Measurements from ENCODE around the gene PI16.
A peak's percentile ranks its signal among the peaks of the same experiment; 100 is the strongest.
"Not testable (repeated sequence)": the region's sequence is repeated elsewhere in the genome, so short reads cannot be mapped to it uniquely, and the experiment has no call there.

The PI16 gene

DNA sequence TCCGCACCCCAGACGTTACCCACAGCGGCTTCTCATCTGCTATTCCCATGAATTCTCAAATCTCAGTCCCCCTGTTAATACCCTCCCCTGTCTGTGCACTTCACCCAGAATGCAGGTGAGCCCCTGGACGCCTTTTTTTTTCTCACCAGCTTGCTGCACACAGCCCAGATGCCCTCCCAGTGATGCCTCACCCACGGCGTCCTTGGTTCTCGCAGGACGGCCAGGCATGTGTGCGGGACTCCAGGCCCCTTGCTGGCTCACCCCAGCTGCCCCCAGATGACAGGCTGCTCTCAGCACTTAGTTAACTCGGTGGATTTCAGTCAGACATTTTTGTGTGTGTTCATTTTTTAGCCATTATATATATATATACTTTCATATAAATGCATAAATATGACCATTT is 25.4 kb upstream of the PI16 start:
- DNase-seq = peak; percentile 30

DNA sequence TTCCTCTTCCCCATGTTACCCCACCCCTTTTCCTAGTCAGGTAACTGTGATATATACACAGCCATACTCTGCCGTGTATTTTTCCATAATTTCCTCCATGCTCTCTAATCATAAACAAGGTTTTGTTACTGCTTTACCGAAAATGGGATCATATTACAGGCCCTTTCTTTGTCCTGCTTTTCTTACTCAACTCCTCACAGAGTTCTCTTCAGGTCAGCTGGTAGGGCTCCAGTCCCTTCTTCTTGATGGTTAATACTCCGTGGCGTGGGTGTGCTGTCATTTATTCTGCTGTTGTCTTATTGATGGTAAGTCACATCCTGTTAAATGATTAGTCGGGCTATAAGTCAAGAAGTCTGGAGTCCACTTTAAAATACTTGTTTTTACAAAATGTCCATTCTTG is 24.9 kb upstream of the PI16 start:
- peak; percentile 6 for DNase-seq

DNA sequence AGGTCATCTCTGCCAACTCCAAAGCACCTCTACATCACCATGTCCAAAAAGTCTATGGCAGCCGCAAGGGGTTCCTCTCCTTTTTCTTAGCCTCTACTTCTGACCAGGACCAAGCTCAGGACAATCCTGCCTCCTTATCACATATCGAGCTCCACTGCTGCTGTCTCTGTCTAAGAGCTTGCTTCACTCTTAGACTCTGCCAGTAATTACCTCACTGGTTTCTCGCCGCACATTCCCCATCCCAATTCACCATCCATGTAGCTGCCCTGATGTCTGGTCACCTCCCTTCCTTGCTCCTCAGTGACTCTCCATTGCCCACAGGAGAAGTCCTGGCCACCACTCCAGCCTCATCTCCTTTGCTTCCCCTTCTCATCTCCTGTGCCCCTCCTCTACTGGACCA is 24.1 kb upstream of the PI16 start:
- peak; percentile 43 for DNase-seq

DNA sequence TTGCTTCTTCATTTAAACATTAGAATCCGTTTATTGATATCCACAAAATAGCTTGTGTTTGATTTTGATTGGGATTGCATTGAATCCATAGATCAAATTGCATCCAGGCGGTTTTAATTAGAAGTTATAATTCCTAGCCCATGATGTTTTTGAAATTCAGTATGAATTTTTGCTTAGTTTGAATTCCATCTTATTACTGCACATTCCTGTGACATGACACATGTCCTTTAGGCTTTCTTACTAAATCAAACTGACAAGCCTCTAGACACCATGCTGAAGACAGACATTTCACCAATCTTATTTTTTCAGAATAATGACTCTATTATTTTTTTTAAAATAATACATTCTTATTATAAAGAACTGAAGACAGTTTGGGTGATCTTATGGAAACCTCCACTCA is 21.4 kb upstream of the PI16 start:
- DNase-seq = no peak

DNA sequence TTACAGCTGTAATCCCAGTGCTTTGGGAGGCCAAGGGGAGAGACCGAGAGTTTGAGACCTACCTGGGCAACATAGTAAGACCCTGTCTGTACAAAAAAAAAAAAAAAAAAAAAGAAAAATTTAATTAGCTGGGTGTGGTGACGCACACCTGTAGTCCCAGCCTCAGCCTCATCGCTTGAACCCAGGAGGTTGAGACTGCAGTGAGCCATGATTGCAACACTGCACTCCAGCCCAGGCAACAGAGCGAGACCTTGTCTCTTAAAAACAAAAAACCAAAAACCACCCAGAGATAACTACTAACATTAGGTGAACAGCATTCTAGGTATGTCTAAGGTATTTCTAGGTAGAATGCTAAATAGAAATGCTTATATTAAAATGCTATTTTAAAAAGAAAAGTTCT is 21.0 kb upstream of the PI16 start:
- no peak for DNase-seq

DNA sequence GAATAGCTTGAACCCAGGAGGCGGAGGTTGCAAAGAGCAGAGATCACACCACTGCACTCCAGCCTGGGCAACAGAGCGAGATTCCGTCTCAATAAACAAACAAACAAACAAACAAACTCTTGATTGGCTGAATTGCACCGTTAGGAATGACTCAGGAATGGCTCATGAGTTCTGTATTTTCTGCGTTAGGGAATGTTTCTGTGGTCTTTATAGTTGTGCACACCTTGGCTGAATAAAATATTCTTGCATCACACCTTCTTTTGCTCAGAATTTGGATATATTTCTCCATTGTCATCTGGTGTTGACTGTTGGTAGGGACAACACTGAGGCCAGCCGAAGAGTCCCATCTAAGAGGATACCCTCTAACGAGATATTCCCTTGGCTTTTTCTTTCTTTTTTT is 19.6 kb upstream of the PI16 start:
- DNase-seq = no peak

DNA sequence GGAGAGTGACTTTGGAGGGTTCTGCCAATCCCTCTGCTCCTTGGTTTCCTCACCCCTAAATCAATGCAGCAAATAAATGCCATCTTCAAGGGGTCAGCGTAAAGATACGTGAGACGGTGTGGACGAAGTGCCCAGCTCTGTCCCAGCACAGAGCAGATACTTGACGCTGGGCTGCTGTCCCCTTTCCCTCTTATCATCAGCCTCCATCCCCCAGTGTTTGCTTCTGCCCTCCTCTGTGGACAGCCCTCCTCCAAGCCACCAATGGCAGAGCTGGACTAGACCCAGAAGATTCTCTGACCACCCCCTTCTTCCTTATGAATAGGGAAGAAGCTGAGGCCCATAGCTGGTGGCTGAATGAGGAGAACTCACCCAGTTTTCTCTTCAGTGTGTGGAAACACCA is 17.7 kb upstream of the PI16 start:
- DNase-seq = no peak

DNA sequence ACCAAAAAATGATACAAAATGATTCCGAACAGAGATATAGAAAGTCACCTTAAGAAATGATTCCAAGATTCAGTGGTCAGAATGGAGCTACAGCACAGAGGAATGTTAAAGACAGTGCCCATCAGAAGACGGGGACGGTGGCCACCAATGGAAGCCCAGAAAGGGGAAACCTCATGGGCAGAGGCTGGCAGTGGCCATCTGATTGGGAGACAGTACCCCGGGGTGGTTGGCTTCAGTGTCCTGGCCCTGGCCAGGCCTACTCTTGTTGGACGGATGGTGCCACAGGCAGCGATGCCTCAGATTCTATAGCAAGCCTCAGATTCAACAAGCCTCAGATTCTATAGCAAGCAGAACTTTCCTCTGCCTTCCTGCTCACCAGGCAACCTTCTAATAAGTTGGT is 16.6 kb upstream of the PI16 start:
- no peak for DNase-seq

DNA sequence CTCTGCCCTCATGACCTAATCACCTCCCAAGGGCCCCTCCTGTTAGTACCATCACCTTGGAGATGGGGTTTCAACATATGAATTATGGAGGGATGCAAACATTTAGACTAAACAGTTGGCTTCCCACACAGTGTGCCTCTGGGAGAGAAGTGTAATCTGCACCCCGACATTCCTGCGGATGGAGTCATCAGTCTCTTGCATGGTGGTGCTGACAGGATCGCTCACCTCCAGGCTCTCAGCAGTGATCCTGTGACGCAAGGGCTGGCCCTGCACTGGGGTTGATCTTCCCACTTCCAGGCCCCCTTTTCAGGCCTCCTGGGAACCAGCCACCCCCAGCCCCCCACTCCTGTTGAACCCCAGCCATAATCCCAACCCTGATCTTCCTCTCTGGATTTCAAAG is 16.0 kb upstream of the PI16 start:
- DNase-seq = no peak

DNA sequence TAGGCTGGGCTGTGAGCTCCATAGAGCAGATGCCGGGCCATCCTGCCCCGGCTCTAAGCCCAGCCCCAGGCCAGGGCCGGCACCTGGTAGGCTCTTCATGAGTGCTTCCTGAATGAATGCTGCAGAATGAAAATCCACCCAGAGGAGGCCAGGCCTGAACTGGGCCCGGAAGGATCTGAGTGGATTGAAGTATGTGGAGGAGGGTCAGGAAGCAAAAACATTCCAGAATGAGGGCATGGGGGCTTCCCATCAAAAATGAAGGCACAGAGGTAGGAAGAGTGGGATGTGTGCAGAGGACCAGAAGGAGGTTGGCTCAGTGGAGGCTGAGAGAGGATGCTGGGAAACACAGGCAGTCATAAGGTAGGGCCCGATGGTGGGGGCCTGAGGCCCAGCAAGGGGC is 15.5 kb upstream of the PI16 start:
- not testable (repeated sequence) for DNase-seq

DNA sequence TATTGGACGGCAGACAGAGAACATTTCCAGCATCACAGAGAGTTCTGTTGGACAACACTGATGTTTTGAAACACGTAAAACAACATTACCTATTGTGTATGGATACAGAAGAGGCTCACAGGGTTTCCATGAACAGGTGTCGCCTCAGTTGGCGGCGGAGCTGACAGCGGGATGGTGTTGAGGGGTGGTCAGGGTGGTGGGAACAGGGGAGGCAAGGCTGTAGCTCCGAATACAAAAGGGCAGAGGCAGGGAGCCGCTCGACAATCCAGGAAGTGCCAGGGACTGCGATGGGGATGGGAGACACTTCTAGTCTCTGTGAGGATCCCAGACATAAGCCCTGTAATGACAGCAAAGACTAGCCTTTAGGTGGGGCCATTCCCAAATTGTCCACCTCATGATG is 14.5 kb upstream of the PI16 start:
- no peak for DNase-seq

DNA sequence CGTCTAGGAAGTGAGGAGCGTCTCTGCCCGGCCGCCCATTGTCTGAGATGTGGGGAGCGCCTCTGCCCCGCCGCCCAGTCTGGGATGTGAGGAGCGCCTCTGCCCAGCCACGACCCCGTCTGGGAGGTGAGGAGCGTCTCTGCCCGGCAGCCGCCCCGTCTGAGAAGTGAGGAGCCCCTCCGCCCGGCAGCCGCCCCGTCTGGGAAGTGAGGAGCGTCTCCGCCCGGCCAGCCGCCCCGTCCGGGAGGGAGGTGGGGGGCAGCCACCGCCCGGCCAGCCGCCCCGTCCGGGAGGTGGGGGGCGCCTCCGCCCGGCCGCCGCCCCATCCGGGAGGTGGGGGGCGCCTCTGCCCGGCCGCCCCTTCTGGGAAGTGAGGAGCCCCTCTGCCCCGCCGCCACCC is 13.0 kb upstream of the PI16 start:
- not testable (repeated sequence) for DNase-seq

DNA sequence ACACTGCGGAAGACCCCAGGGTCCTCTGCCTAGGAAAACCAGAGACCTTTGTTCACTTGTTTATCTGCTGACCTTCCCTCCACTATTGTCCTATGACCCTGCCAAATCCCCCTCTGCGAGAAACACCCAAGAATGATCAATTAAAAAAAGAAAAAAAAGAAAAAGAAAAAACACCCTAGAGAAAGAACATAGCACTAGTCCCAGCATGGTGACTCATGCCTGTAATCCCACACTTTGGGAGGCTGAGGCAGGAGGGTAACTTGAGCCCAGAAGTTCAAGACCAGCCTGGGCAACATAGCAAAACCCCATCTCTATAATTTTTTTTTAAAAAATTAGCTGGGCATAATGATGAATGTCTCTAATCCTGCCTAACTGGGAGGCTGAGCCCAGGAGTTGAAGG is 12.2 kb upstream of the PI16 start:
- DNase-seq = not testable (repeated sequence)

DNA sequence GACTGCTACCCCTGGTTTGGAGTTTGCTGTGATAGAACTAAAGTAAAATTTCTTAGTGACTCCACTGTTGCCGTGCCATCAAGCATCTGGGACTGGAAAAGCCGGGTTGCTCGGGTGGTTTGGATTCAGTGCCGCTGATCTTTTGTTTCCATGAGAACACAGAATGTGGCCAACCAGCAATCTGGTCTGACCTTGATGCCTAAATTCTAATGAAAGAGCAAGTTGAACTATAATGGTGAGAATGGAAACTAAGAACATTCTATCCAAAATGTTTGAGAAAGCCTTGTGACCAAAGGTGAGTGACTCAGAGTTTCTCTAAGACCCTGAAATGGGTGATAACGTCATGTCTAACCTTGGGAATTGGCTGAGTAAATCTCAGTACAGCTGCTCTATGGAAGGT is 9.9 kb upstream of the PI16 start:
- DNase-seq = no peak

DNA sequence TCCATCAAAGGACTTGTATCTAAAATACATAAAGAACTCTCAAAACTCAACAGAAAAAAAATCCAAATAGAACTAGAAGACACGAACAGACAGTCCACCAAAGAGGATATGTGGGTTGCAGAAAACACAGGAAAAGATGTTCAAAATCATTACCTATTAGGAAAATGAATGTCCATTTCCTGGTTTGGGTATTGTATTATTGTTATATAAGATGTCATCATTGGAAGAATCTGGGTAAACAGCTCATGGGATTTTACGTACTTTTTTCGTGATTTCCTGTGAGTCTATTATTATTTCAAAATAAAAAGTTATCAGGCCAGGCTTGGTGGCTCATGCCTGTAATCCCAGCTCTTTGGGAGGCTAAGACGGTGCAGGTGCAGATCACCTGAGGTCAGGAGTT is 9.2 kb upstream of the PI16 start:
- no peak for DNase-seq

DNA sequence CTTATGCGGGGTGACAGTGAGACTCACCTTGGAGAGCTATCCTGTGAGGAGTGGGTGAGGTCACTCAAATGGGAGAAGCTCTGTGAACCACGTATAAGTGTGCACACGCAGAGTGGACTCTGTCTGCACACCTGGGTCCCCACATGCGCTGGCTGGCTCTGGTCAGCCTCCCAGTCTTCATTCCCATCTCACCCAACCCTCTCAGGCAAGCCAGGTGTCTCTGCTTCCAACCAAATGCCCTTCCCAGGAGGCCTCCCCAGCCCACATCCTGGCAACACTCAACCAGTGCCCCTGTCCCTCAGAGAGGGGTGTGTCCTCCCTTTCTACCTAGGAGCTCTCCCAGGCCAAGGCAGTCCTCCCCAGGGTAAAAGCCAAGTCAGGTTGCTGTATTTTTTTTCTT is 8.0 kb upstream of the PI16 start:
- no peak for DNase-seq

DNA sequence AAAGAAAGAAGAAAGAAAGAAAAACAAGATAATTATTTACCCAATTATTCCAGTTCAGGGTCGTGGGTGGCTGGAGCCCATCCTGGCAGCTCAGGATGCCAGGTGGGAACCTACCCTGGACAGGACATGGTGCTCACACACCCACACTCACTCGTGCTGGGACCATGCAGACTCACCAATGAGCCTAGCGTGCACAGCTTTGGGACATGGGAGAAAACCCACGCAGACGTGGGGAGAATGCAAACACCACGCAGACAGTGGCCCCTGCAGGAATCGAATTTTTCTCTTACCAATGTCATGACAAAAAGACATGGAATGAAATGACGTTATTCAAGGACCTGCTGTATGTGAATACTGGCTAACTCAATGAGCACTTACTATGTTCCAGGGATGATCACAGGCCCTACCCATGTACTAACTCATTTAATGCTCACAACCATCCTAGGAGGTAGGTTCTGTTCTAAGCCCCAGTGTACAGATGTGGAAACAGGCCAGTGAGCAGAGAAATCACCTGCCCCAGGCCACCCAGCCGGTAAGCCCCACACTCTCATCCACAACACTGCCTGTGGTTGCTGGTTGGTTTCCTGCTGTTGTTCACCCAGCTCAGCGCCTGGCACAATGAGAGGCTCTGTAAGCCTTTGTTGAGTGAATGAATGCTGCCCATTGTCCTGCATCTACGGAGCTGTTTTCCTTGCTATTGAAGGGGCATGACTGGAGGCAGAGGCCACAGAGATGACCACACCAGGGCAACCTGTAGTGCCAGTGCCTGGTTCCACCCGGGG is 6.8 kb upstream of the PI16 start:
- peak; percentile 54 for DNase-seq

DNA sequence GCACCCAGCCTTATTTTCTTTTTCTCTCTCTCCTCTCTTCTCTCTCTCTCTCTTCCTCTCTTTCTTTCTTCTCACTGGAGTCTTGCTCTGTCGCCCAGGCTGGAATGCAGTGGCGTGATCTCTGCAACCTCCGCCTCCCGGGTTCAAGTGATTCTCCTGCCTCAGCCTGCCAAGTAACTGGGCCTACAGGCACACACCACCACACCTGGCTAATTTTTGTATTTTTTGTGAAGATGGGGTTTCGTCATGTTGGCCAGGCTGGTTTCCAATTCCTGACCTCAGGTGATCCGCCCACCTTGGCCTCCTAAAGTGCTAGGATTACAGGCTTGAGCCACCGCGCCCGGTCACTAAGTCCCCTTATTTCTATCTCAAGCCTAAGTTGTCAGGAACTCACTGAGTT is 5.5 kb upstream of the PI16 start:
- DNase-seq = peak; percentile 21

DNA sequence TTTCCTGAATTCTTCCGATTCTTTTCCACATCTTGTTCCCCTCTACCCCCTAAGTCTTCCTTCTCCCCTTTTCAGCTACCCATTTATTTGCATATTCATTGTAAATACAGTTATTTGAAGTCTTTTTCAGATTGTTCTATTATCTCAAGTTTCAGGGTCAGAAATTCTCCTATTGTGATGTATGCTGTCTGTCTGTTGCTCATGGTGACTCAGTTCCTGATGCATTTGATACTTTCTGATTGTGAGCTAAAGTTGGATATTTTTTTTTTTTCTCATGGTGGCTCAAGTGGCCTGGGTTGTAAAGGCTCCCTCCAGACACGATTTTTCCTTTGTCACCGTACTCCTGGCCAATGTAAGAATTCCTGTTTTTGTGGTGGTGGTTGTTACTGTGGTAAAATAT is 4.9 kb upstream of the PI16 start:
- no peak for DNase-seq

DNA sequence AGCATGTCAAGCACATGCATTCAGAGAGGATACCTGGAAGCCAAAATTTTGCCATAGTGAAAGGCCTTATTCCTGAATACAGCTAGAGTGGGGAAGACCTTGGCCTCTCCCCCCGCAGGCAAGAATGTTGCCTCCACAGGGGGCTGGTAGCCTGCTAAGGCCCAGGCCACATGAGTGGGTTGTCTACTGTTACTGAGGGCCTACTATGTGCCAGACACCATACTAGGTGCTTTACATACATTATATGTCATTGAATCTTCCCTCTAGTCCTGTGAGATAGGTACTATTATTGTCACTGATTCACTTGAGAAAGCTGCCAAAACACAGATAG is 642 bp upstream of the PI16 start:
- DNase-seq = no peak

DNA sequence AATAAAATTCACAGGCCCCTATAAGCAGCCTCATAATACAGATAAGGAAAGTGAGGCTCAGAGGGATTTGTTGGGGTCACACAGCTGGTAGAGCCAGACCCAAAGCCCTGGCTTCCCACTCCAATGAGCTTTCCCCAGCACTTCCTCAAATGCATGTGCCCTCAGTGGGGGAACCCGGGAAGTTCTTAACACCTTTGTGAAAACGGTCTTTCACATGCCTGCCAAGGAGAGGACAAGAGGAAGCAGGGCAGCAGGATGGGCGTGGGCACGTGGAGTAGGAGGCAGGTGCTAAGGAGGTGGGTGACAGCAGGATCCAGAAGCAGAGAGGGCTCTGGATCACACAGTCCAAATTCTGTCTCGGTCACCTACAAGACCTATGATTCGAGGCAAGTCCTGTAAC is 598 bp downstream of the PI16 start:
- DNase-seq = peak; percentile 44

DNA sequence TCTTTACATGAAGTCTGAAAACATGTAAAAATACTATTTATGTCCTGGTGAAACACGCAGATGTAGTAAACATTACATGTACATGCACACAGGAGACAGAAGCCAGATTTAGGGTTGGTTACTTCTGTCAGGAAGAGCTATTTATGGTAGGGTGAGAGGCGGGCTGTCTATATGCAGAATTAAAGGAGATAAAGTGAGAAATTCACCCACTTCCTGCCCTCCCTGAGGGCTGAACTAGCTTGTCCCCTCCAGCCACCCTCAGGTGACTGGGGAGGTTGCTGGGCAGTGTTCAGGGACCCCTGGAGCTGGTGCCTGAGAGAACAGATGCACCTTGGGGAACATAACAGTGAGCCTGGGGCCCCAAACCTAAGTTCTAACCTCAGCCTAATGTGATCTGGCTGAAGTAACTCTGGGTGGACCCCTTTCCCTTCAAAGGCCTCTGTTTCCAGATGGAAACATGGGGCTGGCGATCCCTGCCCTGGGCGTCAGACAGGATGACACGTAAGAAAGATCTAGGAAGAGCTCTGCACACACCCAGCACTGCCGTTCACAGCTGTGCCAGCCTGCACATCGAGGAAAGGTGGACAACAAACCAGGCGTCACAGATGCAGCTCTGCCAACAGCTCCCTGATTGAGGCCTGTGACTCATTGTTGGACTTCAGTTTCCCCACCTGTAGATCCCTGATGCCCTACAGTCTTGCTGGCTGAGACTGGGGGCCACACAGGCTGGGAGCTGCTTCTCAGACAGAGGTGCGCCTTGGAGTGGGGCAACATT is 1.3 kb downstream of the PI16 start:
- peak; percentile 55 for DNase-seq

DNA sequence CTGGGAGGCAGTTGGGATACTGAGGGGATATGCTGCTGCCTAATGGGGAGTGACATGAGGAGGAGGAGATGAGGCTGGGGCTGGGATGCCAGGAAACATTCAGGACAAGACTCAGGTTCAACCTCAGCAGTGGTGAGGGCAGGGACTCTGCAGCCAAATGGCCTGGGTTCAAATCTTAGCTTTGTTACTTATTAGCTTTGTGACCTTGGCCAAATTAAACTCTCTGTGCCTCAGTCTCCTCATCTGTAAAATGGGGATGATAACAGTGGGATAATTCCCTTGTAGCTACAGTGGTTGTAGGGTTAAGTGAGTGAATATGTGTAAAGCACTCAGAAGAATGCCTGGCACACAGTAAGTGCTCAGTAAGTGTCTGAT is 1.9 kb downstream of the PI16 start:
- no peak for DNase-seq

DNA sequence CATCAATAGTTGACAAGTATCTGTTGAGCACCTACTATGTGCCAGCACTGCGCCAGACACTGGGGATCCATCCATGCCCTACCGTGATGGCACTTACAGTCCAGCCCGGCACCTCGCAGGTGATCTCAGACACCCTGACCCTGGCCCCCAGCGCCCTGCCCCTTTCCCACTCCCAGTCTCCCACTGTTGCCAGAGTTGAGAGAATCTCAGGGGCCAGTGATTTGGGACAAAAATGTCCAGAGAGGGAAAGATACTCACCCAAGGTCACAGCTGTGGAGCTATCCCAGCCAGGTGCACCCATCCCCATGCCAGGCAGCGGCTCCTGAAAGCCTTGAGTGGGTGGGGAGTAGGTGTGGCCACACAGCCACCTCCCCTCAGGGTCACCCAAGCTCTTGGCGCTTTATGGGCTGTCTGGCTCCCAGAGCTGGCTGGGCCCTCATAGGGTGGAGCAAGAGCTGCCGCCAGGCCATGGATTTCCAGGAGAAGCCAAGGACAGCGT is 3.3 kb downstream of the PI16 start:
- no peak for DNase-seq

Measured in islet precursor cell (in vitro differentiated cells).